HG03097 (cell line): ENCODE measurements around the gene RNF213.

ENCODE experiments used
- ATAC-seq: cut with Tn5 transposase; IDR thresholded peaks from one replicate; pipeline ENCODE4 v1.9.1; 2021; ENCODE audit not compliant: unreplicated experiment, low FRiP score

RNF213 gene

GRCh38 chr17:80443498-80443897 lies 182.8 kb downstream of the RNF213 start:
- ATAC-seq, result no peak

GRCh38 chr17:80443916-80444643 lies 183.4 kb downstream of the RNF213 start:
- no peak for ATAC-seq

- no peak for ATAC-seq
These were observed 184.0 kb downstream of the RNF213 start for GRCh38 chr17:80444644-80444979.

- ATAC-seq, result no peak
These were observed 184.5 kb downstream of the RNF213 start for GRCh38 chr17:80445007-80445725.

- no peak for ATAC-seq
These were observed 185.1 kb downstream of the RNF213 start for GRCh38 chr17:80445726-80446110.

- ATAC-seq, result no peak
These were observed 186.2 kb downstream of the RNF213 start for GRCh38 chr17:80446645-80447405.

GRCh38 chr17:80447790-80448189 lies 187.1 kb downstream of the RNF213 start:
- no peak for ATAC-seq
